SH-SY5Y (cell line): ENCODE results near the gene C1orf174.

Experiments used
- GATA2 ChIP-seq: IDR thresholded peaks from 2 replicates; pipeline ENCODE4 v1.6.1; 2011; ENCODE audit warnings: mild to moderate bottlenecking, low read depth, low read length
- GATA3 ChIP-seq: IDR thresholded peaks from 2 replicates; pipeline ENCODE4 v1.6.1; 2011; ENCODE audit warnings: low read depth, mild to moderate bottlenecking, low read length, moderate library complexity

- TF ChIP-seq GATA3 (no peak), GATA2 (no peak)
Observed at GRCh38 chr1:3930301-3931006, 30.4 kb upstream of the C1orf174 start.
